Measurements from ENCODE around the gene GRM7. TPM values are rescaled to one million over a fixed set of nuclear protein-coding genes. Genes with fewer than 3 reads are reported as not detected.

GRM7 gene
- total and polyA plus RNA-seq, 2 experiments from 2014 or later = 0.40 TPM; not detected in 1

GRCh38 chr3:7489417-7489816 lies 628.5 kb downstream of the GRM7 start:
- H3K27ac ChIP-seq (ENCODE audit: low read depth) = no peak overlapping the region
- no peaks in the 10 kb centered on the region for H3K79me2 ChIP-seq (replicated peaks; ENCODE audit: insufficient read depth)
- Mint-ChIP-seq H3K4me1 (peaks cover 2% of the 10 kb centered on the region; the same call in 1 of the 3 replicates), H3K27me3 (ENCODE audit: insufficient read depth, low read depth, poor library complexity) (peaks cover 2% of the 10 kb centered on the region), H3K4me3 (no peak overlapping the region), H3K36me3 (ENCODE audit: low read depth) (peaks cover 3% of the 10 kb centered on the region; the same call in 1 of the 3 replicates), H3K27ac (no peak overlapping the region), H3K9me3 (peaks cover 3% of the 10 kb centered on the region)
- ATAC-seq = no peak
- H3K27me3 ChIP-seq (ENCODE audit: insufficient read depth) = no peaks in the 10 kb centered on the region
- no peak overlapping the region for H3K4me3 ChIP-seq
- no peak overlapping the region for H2AFZ ChIP-seq
- no peaks in the 10 kb centered on the region for H4K20me1 ChIP-seq (replicated peaks; ENCODE audit: insufficient read depth)
- peaks cover 3% of the 10 kb centered on the region; the same call in 1 of the 2 replicates for H3K9me2 ChIP-seq (ENCODE audit: insufficient read depth)
- H3K36me3 ChIP-seq (ENCODE audit: insufficient read depth) = 0 out of 2 replicates have a peak, but pooled peaks cover 6% of the 10 kb centered on the region
- no peak for TF ChIP-seq EZH2phosphoT487 (IDR thresholded peaks at IDR 0.05; ENCODE audit: unreplicated experiment)
- TF ChIP-seq ZNF331 (CRISPR knock-in tag; IDR thresholded peaks at IDR 0.05; ENCODE audit: low read depth) = no peak
- no peak for TF ChIP-seq JUNB (IDR thresholded peaks at IDR 0.05; ENCODE audit: unreplicated experiment)
- TF ChIP-seq CTCF (conservative IDR thresholded peaks at IDR 0.05; ENCODE audit: low read depth in 2 of 2) = no peak
- no peak for TF ChIP-seq STAT1 (IDR thresholded peaks at IDR 0.05; ENCODE audit: unreplicated experiment)
- TF ChIP-seq NANOG (IDR thresholded peaks at IDR 0.05; ENCODE audit: borderline replicate concordance) = no peak
- no peak for TF ChIP-seq ZNF462 (CRISPR knock-in tag; IDR thresholded peaks at IDR 0.05)
- no peak for TF ChIP-seq ETS1 (IDR thresholded peaks at IDR 0.05)
- no peak for TF ChIP-seq REST (IDR thresholded peaks at IDR 0.05; ENCODE audit: unreplicated experiment)
- TF ChIP-seq EZH2 (IDR thresholded peaks at IDR 0.05; ENCODE audit: low read depth, unreplicated experiment) = no peak
- no peak for TF ChIP-seq ZNF114 (CRISPR knock-in tag; IDR thresholded peaks at IDR 0.05)
- no peak for TF ChIP-seq POLR2AphosphoS5 (IDR thresholded peaks at IDR 0.05; ENCODE audit: low read depth)
- TF ChIP-seq CREB1 (CRISPR knock-in tag; IDR thresholded peaks at IDR 0.05; ENCODE audit: low read depth) = no peak
- H3F3A ChIP-seq (replicated peaks; ENCODE audit: low read depth) = no peaks in the 10 kb centered on the region
- H3K4me2 ChIP-seq = no peak overlapping the region
- H3K4me1 ChIP-seq (ENCODE audit: insufficient read depth) = no peaks in the 10 kb centered on the region
- no peak for DNase-seq (ENCODE audit: low spot score)
